Right atrium auricular region (tissue), 2 donors: ENCODE measurements around the gene WDFY1. TPM values are rescaled to one million over a fixed set of nuclear protein-coding genes. Genes with fewer than 3 reads are reported as not detected.

ENCODE experiments used
- DNase-seq: peaks from one replicate; pipeline ENCODE4 v3.0.0-alpha.2; 2019; ENCODE audit warnings: low spot score
- H3K27ac ChIP-seq, 2 donors: fragments of 200-600 bp; sonication (generic); 1 replicate in 1 of 2; 2 replicates in 1 of 2; pipeline ENCODE4 v1.5.1; 2016 to 2019
- H3K27me3 ChIP-seq, 2 donors: fragments of 200-600 bp; sonication (generic); one replicate each; pipeline versions ENCODE4 v1.5.1 to v1.6.0; 2017 to 2019
- H3K36me3 ChIP-seq: fragments of 200-600 bp; sonication (generic); one replicate; pipeline ENCODE4 v1.5.1; 2016
- H3K4me1 ChIP-seq, 2 donors: fragments of 200-600 bp; sonication (generic); one replicate each; pipeline versions ENCODE4 v1.5.1 to v1.6.0; 2017 to 2019
- H3K4me3 ChIP-seq, 2 donors: fragments of 200-600 bp; sonication (generic); 1 replicate in 1 of 2; 2 replicates in 1 of 2; pipeline ENCODE4 v1.5.1; 2017 to 2019; ENCODE audit warnings: mild to moderate bottlenecking in 1 of 2, moderate library complexity in 1 of 2
- H3K9me3 ChIP-seq, 2 donors: fragments of 200-600 bp; sonication (generic); one replicate each; pipeline ENCODE4 v1.5.1; 2019
- CTCF ChIP-seq, 2 donors: fragments of 200-600 bp; sonication (generic); IDR thresholded peaks; one replicate each; pipeline ENCODE4 v1.5.1; 2019; ENCODE audit warnings: antibody characterized with exemption in 2 of 2
- total RNA-seq, 2 donors: library from RNA; depleted of rRNA; stranded (reverse); fragments of >200 nt; gene quantifications; one replicate each; pipeline ENCODE4 v1.1.0, GENCODE V29; 2016

Gene WDFY1
- total RNA-seq, 2 donors from 2014 or later = 13.8 to 16.8 TPM

DNA sequence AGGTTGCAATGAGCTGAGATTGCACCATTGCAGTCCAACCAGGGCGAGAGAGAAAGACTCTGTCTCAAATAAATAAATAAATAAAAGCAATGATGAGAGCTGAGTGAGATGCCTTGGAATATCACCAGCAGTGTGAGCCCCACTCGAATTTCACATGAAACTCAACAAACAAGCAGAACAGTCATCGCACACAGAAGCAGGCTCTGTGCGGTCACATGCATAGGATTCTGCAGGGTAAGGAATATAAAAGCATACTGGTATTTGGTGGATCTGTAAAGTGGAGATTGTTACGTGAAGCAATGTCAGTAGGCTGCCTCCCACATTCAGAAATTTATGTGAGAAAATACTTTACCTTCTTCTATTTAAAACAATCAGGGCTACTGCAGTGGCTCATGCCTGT lies 89.7 kb downstream of the WDFY1 start:
- H3K36me3 ChIP-seq = no peaks in the 10 kb centered on the region
- H3K27me3 ChIP-seq = no peaks in the 10 kb centered on the region
- no peaks in the 10 kb centered on the region for H3K9me3 ChIP-seq
- no peak overlapping the region for H3K4me3 ChIP-seq
- no peak for TF ChIP-seq CTCF (IDR thresholded peaks at IDR 0.05)
- DNase-seq = no peak
- H3K4me1 ChIP-seq = no peaks in the 10 kb centered on the region
- no peak overlapping the region for H3K27ac ChIP-seq

DNA sequence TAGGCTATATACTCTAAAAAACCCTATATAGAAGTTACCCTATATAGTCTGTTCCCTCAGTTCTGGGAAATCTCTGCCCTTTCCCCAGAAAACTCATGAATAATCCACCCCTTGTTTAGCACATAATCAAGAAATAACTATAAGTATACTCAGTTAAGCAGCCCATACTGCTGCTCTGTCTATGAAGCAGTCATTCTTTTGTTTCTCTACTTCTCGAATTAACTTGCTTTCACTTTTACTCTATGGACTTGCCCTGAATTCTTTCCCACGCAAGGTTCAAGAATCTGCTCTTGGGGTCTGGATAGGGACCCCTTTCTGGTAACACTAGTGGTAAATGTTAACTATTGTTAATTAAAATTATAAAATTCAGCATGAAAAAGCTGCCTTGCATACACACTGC lies 90.4 kb downstream of the WDFY1 start:
- no peak for TF ChIP-seq CTCF (IDR thresholded peaks at IDR 0.05)
- no peaks in the 10 kb centered on the region for H3K4me1 ChIP-seq
- no peak overlapping the region for H3K4me3 ChIP-seq
- no peaks in the 10 kb centered on the region for H3K36me3 ChIP-seq
- H3K9me3 ChIP-seq = no peaks in the 10 kb centered on the region
- no peaks in the 10 kb centered on the region for H3K27me3 ChIP-seq
- DNase-seq = no peak
- no peak overlapping the region for H3K27ac ChIP-seq

DNA sequence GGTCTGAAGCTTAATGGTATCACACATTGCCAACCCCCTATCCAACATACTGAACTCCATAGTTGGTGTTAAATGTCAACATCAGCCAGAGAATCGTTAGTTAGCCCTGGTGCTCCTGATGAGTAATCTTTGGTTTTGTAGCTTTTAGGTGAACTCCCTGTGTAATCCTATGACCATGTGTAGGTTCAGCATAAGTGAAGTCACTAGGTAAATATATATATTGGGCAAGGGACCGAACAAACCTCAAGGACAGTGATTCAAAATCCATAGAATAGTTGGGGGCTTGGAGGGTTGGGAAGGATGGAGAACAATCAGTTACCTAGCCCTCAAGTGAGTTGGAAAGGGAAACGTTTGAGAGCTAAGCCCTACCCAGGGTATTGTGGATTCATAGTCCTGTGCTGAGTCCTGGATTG lies 91.7 kb downstream of the WDFY1 start:
- Histone ChIP-seq H3K9me3 (no peaks in the 10 kb centered on the region), H3K4me3 (no peak overlapping the region), H3K36me3 (no peaks in the 10 kb centered on the region), H3K4me1 (no peaks in the 10 kb centered on the region), H3K27me3 (no peaks in the 10 kb centered on the region), H3K27ac (no peak overlapping the region)
- no peak for TF ChIP-seq CTCF (IDR thresholded peaks at IDR 0.05)
- DNase-seq = no peak

- no peaks in the 10 kb centered on the region for H3K27me3 ChIP-seq
- no peaks in the 10 kb centered on the region for H3K36me3 ChIP-seq
- TF ChIP-seq CTCF (IDR thresholded peaks at IDR 0.05) = no peak
Observed at GRCh38 chr2:223852281-223852795, 92.8 kb downstream of the WDFY1 start.

GRCh38 chr2:223847410-223847809 lies 97.7 kb downstream of the WDFY1 start:
- Histone ChIP-seq H3K9me3 (no peaks in the 10 kb centered on the region), H3K27ac (no peak overlapping the region), H3K4me1 (no peaks in the 10 kb centered on the region), H3K36me3 (no peaks in the 10 kb centered on the region), H3K4me3 (no peak overlapping the region), H3K27me3 (no peaks in the 10 kb centered on the region)
- no peak for DNase-seq
- TF ChIP-seq CTCF (IDR thresholded peaks at IDR 0.05) = no peak

More at GRCh38 chr2:223852281-223852795, 92.8 kb downstream of the WDFY1 start:
- H3K4me1 ChIP-seq = no peaks in the 10 kb centered on the region
- H3K9me3 ChIP-seq = no peaks in the 10 kb centered on the region
- no peak overlapping the region for H3K27ac ChIP-seq
- no peak overlapping the region for H3K4me3 ChIP-seq
- no peak for DNase-seq

GRCh38 chr2:223846515-223846914 lies 98.6 kb downstream of the WDFY1 start:
- no peak overlapping the region for H3K27ac ChIP-seq
- H3K9me3 ChIP-seq = no peaks in the 10 kb centered on the region
- DNase-seq = no peak
- no peak for TF ChIP-seq CTCF (IDR thresholded peaks at IDR 0.05)
- no peaks in the 10 kb centered on the region for H3K4me1 ChIP-seq
- H3K36me3 ChIP-seq = no peaks in the 10 kb centered on the region
- no peak overlapping the region for H3K4me3 ChIP-seq
- no peaks in the 10 kb centered on the region for H3K27me3 ChIP-seq
